Epithelial cell of esophagus (primary cell): ENCODE data around the gene TMEM201.
A peak's percentile ranks its signal among the peaks of the same experiment; 100 is the strongest.

Source experiments
- DNase-seq: peaks from one replicate; pipeline ENCODE4 v3.0.0; 2010; ENCODE audit warnings: low read depth
- H3K4me3 ChIP-seq: 2 replicates; pipeline ENCODE4 v1.5.1; 2011; ENCODE audit warnings: mild to moderate bottlenecking, low read length, control low read depth
- TF ChIP-seq, protein P1 (sequence below): IDR thresholded peaks from 2 replicates; pipeline ENCODE4 v1.5.1; 2011; ENCODE audit warnings: low read depth, mild to moderate bottlenecking, low read length, control low read depth, inconsistent platforms; ENCODE audit not compliant: insufficient read depth; ENCODE audit errors: missing control alignments

Gene TMEM201

DNA sequence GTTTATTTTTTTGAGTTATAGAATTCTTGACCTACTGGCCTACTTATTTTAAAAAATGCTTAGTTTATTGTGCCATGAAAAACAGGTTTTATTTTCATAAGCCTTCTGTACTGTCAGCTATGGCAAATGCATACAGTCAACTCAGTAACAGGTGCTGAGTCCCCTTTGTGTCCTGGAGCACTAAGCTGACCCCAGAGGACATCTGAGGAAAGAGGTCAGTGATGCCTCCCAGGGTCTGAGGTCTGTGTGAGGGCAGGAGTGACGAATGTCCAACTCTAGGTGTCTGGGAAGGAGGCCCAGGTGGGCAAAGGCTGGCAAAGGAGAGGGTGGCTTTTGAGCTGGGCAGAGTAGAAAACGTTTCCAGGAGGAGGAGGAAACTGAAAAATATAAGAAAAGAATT is 7.8 kb upstream of the TMEM201 start:
- no peak overlapping the region for H3K4me3 ChIP-seq

GRCh38 chr1:9586147-9586766 is 2.5 kb upstream of the TMEM201 start:
- TF ChIP-seq, protein P1, sequence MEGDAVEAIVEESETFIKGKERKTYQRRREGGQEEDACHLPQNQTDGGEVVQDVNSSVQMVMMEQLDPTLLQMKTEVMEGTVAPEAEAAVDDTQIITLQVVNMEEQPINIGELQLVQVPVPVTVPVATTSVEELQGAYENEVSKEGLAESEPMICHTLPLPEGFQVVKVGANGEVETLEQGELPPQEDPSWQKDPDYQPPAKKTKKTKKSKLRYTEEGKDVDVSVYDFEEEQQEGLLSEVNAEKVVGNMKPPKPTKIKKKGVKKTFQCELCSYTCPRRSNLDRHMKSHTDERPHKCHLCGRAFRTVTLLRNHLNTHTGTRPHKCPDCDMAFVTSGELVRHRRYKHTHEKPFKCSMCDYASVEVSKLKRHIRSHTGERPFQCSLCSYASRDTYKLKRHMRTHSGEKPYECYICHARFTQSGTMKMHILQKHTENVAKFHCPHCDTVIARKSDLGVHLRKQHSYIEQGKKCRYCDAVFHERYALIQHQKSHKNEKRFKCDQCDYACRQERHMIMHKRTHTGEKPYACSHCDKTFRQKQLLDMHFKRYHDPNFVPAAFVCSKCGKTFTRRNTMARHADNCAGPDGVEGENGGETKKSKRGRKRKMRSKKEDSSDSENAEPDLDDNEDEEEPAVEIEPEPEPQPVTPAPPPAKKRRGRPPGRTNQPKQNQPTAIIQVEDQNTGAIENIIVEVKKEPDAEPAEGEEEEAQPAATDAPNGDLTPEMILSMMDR = no peak
- DNase-seq = no peak
- no peak overlapping the region for H3K4me3 ChIP-seq

More for the DNA sequence above, 7.8 kb upstream of the TMEM201 start:
- DNase-seq = no peak
- TF ChIP-seq, protein P1 = no peak

- peak; percentile 34 for DNase-seq
- TF ChIP-seq, protein P1 = no peak
- peak overlapping the region; percentile 61 for H3K4me3 ChIP-seq
Observed at GRCh38 chr1:9589144-9589718, 520 bp downstream of the TMEM201 start.

GRCh38 chr1:9589719-9590157 is 1.0 kb downstream of the TMEM201 start:
- TF ChIP-seq, protein P1 = no peak
- DNase-seq = peak; percentile 55
- H3K4me3 ChIP-seq = peak overlapping the region; percentile 61

DNA sequence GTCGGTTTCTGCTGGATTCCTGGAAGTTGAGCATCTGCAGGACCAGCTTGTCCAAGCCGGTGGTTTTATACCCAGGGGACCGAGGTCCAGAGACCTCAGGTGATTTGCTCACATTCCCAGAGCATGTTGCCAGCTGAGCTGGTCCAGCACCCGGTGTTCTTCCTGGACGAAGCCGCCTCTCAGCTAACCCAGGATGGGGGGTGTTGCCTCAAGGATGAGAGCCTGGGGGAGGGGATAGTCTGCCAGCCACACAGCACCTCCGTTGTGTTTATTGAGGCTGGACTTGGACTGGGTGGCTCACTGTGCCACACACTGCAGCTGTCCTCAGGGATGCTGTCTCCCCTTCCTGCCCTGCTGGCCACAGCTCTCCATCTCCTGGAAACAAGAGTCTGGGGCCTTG is 1.5 kb downstream of the TMEM201 start:
- no peak for DNase-seq
- TF ChIP-seq, protein P1 = no peak
- H3K4me3 ChIP-seq = no peak overlapping the region

GRCh38 chr1:9590945-9591668 is 2.4 kb downstream of the TMEM201 start:
- TF ChIP-seq, protein P1 = no peak
- no peak for DNase-seq
- no peak overlapping the region for H3K4me3 ChIP-seq
